ENCODE results near the gene COL12A1.

DNA sequence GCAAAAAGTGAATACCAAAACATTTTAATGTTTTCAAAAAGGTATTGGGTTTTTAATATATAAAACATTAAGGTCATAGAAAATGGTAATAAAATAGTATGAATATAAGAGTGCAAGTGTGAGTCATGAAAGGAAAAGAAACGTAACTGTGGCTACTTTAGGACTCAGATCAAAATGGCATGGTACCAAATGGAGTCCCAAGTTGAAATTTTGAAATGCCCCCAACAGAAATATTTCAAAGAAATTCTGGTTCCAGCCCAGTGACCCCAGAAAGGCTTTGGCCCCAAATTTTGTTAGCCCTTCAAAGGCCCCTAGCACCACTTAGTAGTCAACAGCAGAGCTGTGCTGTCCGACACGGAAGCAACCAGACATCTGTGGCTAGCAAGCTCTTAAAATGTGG lies 6.0 kb downstream of the COL12A1 start:
- no peak for TF ChIP-seq GATA3 (IDR thresholded peaks at IDR 0.05; ENCODE audit: low read depth, low read length)
- no peak for TF ChIP-seq GATA2 (IDR thresholded peaks at IDR 0.05; ENCODE audit: low read depth, low read length)

Data from SH-SY5Y (cell line).